Activated CD8-positive, alpha-beta memory T cell treated with anti-CD3 and anti-CD28 coated beads for 48 hours (primary cell): ENCODE measurements around the gene ZNF57.
"Not testable (repeated sequence)": the region's sequence is repeated elsewhere in the genome, so short reads cannot be mapped to it uniquely, and the experiment has no call there.

Experiments
- DNase-seq, 3 experiments: peaks; one replicate each; pipeline ENCODE4 v3.0.0-alpha.2; 2020; ENCODE audit warnings: low read depth in 2 of 3, low spot score in 2 of 3

Gene ZNF57

DNA sequence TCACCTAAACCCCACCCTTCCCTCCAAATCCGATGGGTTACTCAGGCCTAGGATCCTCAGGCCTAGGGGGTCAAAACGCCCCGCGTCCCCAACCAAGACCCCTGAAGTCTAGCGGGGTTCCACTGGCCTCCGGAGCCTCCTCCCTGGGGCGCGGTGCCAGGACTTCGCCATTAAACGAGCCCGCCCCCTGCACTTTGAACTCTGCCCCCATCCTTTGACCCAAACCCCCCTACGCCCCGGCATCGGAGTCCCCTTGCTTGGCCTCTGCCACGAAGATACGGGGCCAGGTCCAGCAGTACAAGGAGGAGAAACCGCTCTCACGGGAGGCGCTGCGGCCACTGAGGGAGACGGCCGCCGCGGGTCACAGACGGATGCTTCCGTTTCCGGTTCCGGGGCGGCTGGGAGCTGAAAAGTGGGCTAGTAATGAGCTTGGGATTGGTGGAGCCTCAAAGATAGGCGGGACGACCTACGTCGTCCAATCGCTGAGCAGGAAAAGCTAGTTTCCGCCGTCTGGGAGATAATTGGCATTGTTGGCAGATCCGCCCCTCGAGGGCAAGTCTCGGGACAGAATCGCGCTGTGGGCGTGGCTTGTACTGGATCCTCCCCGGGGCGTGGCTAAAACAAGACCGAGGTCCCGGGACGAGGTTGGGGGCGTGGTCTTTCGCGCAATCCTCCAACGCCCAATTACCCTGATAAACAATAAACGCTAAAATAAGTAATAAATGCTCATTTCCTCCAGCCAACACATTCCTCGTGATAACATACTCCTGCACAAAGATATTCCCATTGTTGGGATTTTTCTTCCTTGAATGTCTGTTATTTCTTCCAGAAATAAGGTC is 49.8 kb downstream of the ZNF57 start:
- peak; percentile 97 to 100 (median 99) for DNase-seq

- DNase-seq, result no peak
Observed at GRCh38 chr19:2952953-2953481, 52.3 kb downstream of the ZNF57 start.

- no peak for DNase-seq
Observed at GRCh38 chr19:2957160-2957559, 56.4 kb downstream of the ZNF57 start.

- DNase-seq, result no peak
Observed at GRCh38 chr19:2960120-2960519, 59.4 kb downstream of the ZNF57 start.

DNA sequence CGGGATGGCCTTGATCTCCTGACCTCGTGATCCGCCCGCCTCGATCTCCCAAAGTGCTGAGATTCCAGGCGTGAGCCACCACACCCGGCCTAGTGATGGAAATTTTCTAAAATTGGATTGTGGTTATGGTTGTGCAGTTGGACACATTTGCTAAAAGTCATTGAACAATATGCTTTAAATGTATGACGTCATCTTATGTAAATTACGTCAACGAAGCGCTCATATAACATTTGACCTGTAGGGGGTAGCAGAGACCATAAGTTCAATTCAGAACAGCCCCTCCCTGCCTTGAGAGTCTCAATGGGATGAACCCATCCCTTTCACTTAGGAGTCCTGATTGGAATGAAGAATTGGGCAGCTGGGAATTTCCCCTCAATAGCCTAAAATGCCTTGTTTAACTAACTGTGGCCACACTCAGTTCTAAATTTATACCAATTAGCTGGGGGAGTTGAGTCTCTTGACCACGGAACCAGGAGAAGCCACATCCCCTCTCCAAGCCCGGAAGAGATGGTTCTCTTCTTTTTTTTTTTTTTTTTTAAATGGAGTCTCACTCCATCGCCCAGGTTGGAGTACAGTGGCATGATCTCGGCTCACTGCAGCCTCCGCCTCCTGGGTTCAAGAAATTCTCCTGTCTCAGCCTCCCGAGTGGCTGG is 61.4 kb downstream of the ZNF57 start:
- peak in 1 of 3 experiments; percentile 28 for DNase-seq

DNA sequence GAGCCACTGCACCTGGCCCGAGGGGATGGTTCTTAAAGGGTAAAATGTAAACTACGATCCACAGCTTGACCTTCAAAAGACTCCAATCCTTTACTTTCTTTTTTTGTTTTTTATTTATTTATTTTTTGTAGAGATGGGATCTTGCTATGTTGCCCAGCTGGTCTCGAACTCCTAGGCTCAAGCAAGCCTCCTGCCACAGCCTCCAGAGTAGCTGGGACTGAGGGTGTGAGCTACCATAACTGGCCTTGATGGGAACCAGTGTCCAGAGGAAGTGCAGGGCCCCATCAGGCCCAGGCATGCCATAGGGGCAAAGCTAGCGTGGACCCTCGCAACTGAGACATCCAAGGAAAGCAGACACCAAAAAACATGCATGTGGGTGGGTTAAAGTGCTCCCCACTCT is 62.4 kb downstream of the ZNF57 start:
- no peak for DNase-seq

GRCh38 chr19:2963631-2964030 is 62.9 kb downstream of the ZNF57 start:
- DNase-seq, result not testable (repeated sequence)

GRCh38 chr19:2964874-2965273 is 64.1 kb downstream of the ZNF57 start:
- no peak for DNase-seq

- DNase-seq, result no peak
Observed at GRCh38 chr19:2967972-2968371, 67.2 kb downstream of the ZNF57 start.
